Cerebellar cortex (tissue), 1 donor: ENCODE data around the gene PCDHB16.
"Not testable (repeated sequence)": the region's sequence is repeated elsewhere in the genome, so short reads cannot be mapped to it uniquely, and the experiment has no call there.

Source experiments
- DNase-seq: peaks from one replicate; pipeline ENCODE4 v3.0.0-alpha.2; 2015; ENCODE audit warnings: low spot score

PCDHB16 gene

GRCh38 chr5:141182248-141182647 lies at the start of gene PCDHB16:
PCDHB16 (plus strand) TSS chr5:141182387; CDS start chr5:141182560, 173 bp downstream.
- peak; percentile 72 for DNase-seq

- DNase-seq = peak; percentile 36
Observed at GRCh38 chr5:141135030-141135717, 47.0 kb upstream of the PCDHB16 start, which contains the start of gene PCDHB5. PCDHB5 (plus strand) TSS chr5:141135206; CDS start chr5:141135435, 229 bp downstream.

GRCh38 chr5:141135718-141136266 lies 46.4 kb upstream of the PCDHB16 start:
- no peak for DNase-seq

- DNase-seq = not testable (repeated sequence)
Observed at GRCh38 chr5:141137346-141137745, 44.8 kb upstream of the PCDHB16 start.

GRCh38 chr5:141149812-141150211 lies 32.4 kb upstream of the PCDHB16 start, which contains the start of gene PCDHB6:
PCDHB6 (plus strand) TSS chr5:141150057; CDS start chr5:141150258, 201 bp downstream.
- DNase-seq = peak; percentile 26

- DNase-seq = no peak
Observed at GRCh38 chr5:141150224-141150992, 31.8 kb upstream of the PCDHB16 start.

- no peak for DNase-seq
Observed at GRCh38 chr5:141150993-141151325, 31.2 kb upstream of the PCDHB16 start.

GRCh38 chr5:141151632-141152031 lies 30.6 kb upstream of the PCDHB16 start:
- not testable (repeated sequence) for DNase-seq

- DNase-seq = not testable (repeated sequence)
Observed at GRCh38 chr5:141152096-141152495, 30.1 kb upstream of the PCDHB16 start.

- DNase-seq = peak; percentile 7
Observed at GRCh38 chr5:141155540-141156374, 26.4 kb upstream of the PCDHB16 start.

GRCh38 chr5:141157356-141157755 lies 24.8 kb upstream of the PCDHB16 start:
- DNase-seq = not testable (repeated sequence)

GRCh38 chr5:141157901-141158300 lies 24.3 kb upstream of the PCDHB16 start:
- DNase-seq = not testable (repeated sequence)

- DNase-seq = peak; percentile 25
Observed at GRCh38 chr5:141172381-141173204, 9.6 kb upstream of the PCDHB16 start, which contains the start of gene PCDHB7. PCDHB7 (plus strand) TSS chr5:141172644; CDS start chr5:141172836, 192 bp downstream.

- not testable (repeated sequence) for DNase-seq
Observed at GRCh38 chr5:141174291-141175104, 7.7 kb upstream of the PCDHB16 start.

- no peak for DNase-seq
Observed at GRCh38 chr5:141175933-141176332, 6.3 kb upstream of the PCDHB16 start.

- not testable (repeated sequence) for DNase-seq
Observed at GRCh38 chr5:141177577-141178191, 4.5 kb upstream of the PCDHB16 start, which contains the start of gene PCDHB8. PCDHB8 (plus strand) TSS chr5:141177790; CDS start chr5:141178035, 245 bp downstream.

- DNase-seq = not testable (repeated sequence)
Observed at GRCh38 chr5:141179371-141179770, 2.8 kb upstream of the PCDHB16 start.

- not testable (repeated sequence) for DNase-seq
Observed at GRCh38 chr5:141179876-141180275, 2.3 kb upstream of the PCDHB16 start.

GRCh38 chr5:141180313-141180712 lies 1.9 kb upstream of the PCDHB16 start:
- DNase-seq = no peak
